SK-N-MC (cell line): Measurements from ENCODE around the gene C17orf67.

Experiments used
- EZH2 ChIP-seq: fragments of 200-600 bp; sonication (generic); IDR thresholded peaks from one replicate; pipeline ENCODE4 v1.6.1; 2017; ENCODE audit warnings: antibody characterized with exemption
- FOXP2 ChIP-seq: optimal IDR thresholded peaks from 2 replicates; pipeline ENCODE3; 2011; ENCODE audit warnings: mild to moderate bottlenecking, moderate library complexity; ENCODE audit not compliant: insufficient read depth; ENCODE audit errors: extremely low read length, control extremely low read depth
- POLR2AphosphoS5 ChIP-seq: IDR thresholded peaks from 2 replicates; pipeline ENCODE4 v1.6.1; 2012; ENCODE audit warnings: mild to moderate bottlenecking, low read depth, low read length, borderline replicate concordance

DNA sequence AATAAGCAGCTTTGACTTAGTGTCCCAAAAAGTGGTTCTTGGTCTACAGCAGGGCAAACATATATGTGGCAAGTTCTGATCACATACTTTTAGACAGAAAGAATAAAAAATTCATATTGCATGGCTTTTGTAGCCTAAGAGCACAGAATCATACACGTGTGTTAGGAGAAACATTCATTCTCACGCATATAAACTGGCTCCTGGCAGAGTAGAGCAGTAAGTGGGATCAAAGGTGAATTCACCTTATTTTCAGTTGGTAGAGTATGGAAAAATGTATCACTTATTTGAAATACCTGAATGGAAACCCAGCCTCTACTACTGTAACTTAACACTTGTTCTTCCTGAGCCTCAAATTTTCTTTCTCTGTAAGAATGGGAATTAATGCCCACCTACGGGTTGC, 35.0 kb upstream of the C17orf67 start:
- TF ChIP-seq POLR2AphosphoS5: no peak
- no peak for TF ChIP-seq FOXP2
- no peak for TF ChIP-seq EZH2
